HFF-Myc (cell line): ENCODE results near the gene LHX3.
"Not testable (repeated sequence)": the region's sequence is repeated elsewhere in the genome, so short reads cannot be mapped to it uniquely, and the experiment has no call there.

Experiments
- DNase-seq: peaks from one replicate; pipeline ENCODE4 v3.0.0-alpha.2; 2011; ENCODE audit warnings: low read depth; ENCODE audit errors: extremely low read depth
- H3K4me3 ChIP-seq: replicated peaks from 2 replicates; pipeline ENCODE4 v1.5.1; 2011; ENCODE audit warnings: low read depth, mild to moderate bottlenecking, control low read depth, low read length
- TF ChIP-seq, protein P1 (sequence below): IDR thresholded peaks from 2 replicates; pipeline ENCODE4 v1.5.1; 2012; ENCODE audit warnings: mild to moderate bottlenecking, low read depth, low read length, control low read depth; ENCODE audit errors: missing control alignments

Gene LHX3

DNA sequence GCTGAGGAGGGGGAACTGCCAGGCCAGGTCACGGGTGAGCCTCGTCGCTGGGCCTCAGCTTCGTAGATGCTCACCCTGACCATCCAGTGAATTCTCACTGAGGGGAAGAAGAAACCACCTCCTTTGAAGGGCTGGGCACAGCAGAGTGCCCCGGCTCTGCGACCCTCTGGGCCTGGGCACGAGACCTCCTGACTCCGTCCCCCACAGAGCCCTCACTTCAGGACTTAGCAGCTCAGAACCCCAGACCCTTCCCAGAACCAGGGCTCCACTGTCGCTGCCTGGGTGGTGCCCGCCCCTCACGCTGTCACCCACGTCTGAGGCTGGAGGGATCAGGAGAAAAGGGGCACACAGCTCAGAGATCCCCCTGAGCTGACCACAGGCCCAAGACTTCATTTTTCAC lies 52.0 kb downstream of the LHX3 start:
- no peak for DNase-seq
- TF ChIP-seq, protein P1, sequence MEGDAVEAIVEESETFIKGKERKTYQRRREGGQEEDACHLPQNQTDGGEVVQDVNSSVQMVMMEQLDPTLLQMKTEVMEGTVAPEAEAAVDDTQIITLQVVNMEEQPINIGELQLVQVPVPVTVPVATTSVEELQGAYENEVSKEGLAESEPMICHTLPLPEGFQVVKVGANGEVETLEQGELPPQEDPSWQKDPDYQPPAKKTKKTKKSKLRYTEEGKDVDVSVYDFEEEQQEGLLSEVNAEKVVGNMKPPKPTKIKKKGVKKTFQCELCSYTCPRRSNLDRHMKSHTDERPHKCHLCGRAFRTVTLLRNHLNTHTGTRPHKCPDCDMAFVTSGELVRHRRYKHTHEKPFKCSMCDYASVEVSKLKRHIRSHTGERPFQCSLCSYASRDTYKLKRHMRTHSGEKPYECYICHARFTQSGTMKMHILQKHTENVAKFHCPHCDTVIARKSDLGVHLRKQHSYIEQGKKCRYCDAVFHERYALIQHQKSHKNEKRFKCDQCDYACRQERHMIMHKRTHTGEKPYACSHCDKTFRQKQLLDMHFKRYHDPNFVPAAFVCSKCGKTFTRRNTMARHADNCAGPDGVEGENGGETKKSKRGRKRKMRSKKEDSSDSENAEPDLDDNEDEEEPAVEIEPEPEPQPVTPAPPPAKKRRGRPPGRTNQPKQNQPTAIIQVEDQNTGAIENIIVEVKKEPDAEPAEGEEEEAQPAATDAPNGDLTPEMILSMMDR = no peak
- H3K4me3 ChIP-seq = no peak overlapping the region

DNA sequence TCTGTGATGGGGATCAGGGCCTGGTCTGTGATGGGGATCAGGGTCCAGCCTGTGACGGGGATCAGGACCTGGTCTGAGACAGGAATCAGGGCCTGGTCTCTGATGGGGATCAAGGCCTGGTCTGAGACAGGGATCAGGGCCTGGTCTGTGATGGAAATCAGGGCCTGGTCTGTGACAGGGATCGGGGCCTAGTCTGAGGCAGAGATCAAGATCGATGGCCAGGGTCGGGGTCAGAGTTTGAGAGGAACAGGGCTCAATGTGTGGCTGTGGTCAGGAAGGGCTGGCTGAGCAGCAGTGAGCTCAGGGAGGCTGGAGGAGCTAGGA lies 52.4 kb downstream of the LHX3 start:
- DNase-seq = no peak
- no peak overlapping the region for H3K4me3 ChIP-seq
- TF ChIP-seq, protein P1 = no peak

DNA sequence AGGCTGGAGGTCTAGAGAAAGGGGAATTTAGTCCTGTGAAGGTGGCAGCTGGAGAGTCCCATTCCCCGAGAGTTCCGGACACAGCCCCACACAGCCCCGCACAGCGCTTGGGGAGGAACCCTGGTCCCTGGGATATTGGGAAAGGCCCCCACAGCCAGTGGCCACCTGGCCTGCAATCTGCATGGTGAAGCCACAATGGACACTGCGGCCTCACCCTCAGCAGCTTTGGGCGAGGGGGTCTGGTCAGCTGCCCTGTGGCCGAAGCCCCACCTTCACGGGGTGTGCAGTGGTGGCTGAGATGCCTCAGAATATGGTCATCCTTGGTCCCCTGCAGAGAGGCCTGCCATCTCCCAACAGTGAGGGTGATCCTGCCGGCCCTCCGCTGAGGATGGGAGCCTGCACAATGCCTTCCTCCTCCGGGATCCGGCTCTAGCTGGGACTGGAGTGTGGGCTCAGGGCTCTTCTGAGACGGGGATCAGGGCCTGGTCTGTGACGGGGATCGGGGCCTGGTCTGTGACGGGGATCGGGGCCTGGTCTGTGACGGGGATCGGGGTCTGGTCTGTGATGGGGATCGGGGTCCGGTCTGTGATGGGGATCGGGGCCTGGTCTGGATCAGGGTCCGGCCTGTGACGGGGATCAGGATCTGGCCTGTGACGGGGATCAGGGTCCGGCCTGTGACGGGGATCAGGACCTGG lies 52.9 kb downstream of the LHX3 start:
- TF ChIP-seq, protein P1 = no peak
- H3K4me3 ChIP-seq = no peak overlapping the region
- DNase-seq = no peak

DNA sequence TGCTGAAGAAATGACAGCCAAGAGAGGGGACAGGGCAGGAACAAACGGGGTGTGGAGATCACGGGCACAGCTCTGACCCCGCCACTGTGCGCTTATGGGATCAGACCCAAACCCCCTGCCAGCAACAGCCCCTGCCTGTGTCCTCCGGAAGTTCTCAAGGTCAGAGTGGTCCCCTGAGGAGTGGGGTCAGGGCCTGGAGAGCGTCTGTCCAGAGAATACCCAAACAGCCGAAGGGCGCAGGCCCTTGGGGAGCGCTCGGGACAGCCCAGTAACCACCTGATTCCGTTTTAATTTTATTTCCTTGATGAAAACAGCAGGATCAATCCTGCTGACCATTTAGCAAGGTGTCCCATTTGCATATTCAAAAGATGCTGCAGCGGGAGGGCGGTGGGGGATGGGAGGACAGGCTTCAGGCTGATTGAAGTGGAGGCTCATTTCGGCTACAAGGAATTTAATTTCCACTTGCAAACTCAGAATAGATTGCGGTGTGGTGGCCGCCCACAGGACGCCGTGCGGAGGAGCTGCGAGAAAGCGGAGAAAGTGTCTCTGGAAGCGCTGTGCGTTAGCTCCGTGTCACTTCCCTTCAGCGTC lies 53.6 kb downstream of the LHX3 start:
- H3K4me3 ChIP-seq = no peak overlapping the region
- DNase-seq = no peak
- TF ChIP-seq, protein P1 = no peak

DNA sequence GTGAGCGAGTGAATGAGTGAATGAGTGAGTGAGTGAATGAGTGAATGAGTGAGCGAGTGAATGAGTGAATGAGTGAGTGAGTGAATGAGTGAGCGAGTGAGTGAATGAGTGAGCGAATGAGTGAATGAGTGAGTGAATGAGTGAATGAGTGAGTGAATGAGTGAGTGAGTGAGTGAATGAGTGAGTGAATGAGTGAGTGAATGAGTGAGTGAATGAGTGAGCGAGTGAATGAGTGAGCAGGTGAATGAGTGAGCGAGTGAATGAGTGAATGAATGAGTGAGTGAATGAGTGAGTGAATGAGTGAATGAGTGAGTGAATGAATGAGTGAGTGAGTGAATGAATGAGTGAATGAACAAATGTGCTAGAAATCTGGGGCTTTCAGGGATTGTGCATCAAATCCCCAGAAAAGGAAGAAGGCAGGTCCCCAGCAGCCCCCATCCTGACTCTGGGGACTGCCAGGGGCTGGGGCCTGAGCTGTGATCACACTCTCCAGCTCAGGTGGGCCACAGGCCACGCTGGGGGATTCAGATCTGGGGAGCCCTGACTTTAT lies 54.2 kb downstream of the LHX3 start:
- DNase-seq, H3K4me3 ChIP-seq: not testable (repeated sequence)

DNA sequence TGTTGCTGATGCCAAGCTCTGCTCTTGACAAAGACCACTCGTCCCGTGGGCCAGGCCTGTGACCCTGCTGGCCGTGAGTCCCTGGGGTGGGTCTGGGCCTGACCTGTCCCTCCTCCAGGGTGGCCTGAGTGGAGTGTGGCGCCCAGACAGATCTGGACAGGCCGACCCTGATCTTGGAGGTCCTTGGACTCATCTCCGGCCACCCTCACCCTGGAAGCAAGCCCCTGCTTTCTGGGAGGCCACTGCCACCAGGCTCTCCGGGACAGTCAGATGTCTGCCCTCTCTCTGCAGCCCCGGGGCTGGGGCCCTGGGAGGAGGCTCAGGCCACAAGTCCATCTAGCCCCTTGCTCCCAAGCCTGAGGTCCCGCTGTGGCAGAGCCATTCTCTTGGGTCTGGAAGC lies 55.1 kb downstream of the LHX3 start:
- no peak for DNase-seq
- no peak overlapping the region for H3K4me3 ChIP-seq
- TF ChIP-seq, protein P1 = no peak

DNA sequence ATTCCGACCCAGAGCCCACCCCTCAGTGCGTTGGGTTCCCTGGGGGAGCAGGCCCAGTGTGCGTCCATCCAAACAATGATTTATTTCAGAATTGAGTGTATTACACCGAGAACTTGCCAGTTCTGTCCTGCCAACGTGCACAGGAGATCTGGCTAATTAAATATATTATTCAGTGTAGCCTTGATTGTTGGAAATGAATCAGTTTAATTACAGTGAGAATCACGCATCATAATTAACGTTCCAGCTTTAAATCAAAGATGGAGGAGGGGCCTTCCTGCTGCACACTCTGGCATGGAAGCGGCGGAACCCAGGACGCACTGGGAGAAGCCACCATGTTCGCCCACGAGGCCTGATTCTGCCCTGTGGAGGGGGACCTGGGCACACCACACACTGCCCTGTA lies 55.6 kb downstream of the LHX3 start:
- DNase-seq = no peak
- no peak overlapping the region for H3K4me3 ChIP-seq
- TF ChIP-seq, protein P1 = no peak
